ENCODE results near the gene FBXW8. TPM values are rescaled to one million over a fixed set of nuclear protein-coding genes. Genes with fewer than 3 reads are reported as not detected.
A peak's percentile ranks its signal among the peaks of the same experiment; 100 is the strongest.

FBXW8 gene
- total RNA-seq, 1 donor from 2014 or later = 40.0 TPM

- peak overlapping the region; percentile 71 for H3K4me3 Mint-ChIP-seq
- H3K27me3 Mint-ChIP-seq (ENCODE audit: low read depth) = peaks cover 83% of the 10 kb centered on the region
- no peak overlapping the region for H3K27ac Mint-ChIP-seq
- no peaks in the 10 kb centered on the region for H3K36me3 Mint-ChIP-seq
- no peak for TF ChIP-seq CTCF (IDR thresholded peaks at IDR 0.05; ENCODE audit: unreplicated experiment)
- H3K9me3 Mint-ChIP-seq = no peaks in the 10 kb centered on the region
- DNase-seq (ENCODE audit: low spot score in 2 of 2, unreplicated experiment in 2 of 2) = no peak
- peaks cover 29% of the 10 kb centered on the region for H3K4me1 Mint-ChIP-seq
Observed at GRCh38 chr12:116882742-116883141, 28.0 kb upstream of the FBXW8 start.

- no peaks in the 10 kb centered on the region for H3K36me3 Mint-ChIP-seq
- no peak overlapping the region for H3K27ac Mint-ChIP-seq
- TF ChIP-seq CTCF (IDR thresholded peaks at IDR 0.05; ENCODE audit: unreplicated experiment) = no peak
- DNase-seq (ENCODE audit: low spot score in 2 of 2, unreplicated experiment in 2 of 2) = no peak
- H3K27me3 Mint-ChIP-seq (ENCODE audit: low read depth) = peaks cover 77% of the 10 kb centered on the region
- H3K9me3 Mint-ChIP-seq = no peaks in the 10 kb centered on the region
- H3K4me3 Mint-ChIP-seq = no peak overlapping the region
- peaks cover 16% of the 10 kb centered on the region for H3K4me1 Mint-ChIP-seq
Observed at GRCh38 chr12:116884871-116885270, 25.9 kb upstream of the FBXW8 start.

GRCh38 chr12:116885491-116885890, 25.3 kb upstream of the FBXW8 start:
- Mint-ChIP-seq H3K36me3 (no peaks in the 10 kb centered on the region), H3K27me3 (ENCODE audit: low read depth) (peaks cover 71% of the 10 kb centered on the region), H3K9me3 (peaks cover 3% of the 10 kb centered on the region), H3K4me1 (peaks cover 9% of the 10 kb centered on the region), H3K4me3 (no peak overlapping the region), H3K27ac (no peak overlapping the region)
- no peak for DNase-seq (ENCODE audit: low spot score in 2 of 2, unreplicated experiment in 2 of 2)
- no peak for TF ChIP-seq CTCF (IDR thresholded peaks at IDR 0.05; ENCODE audit: unreplicated experiment)

GRCh38 chr12:116887244-116887643, 23.5 kb upstream of the FBXW8 start:
- H3K36me3 Mint-ChIP-seq = no peaks in the 10 kb centered on the region
- DNase-seq (ENCODE audit: low spot score in 2 of 2, unreplicated experiment in 2 of 2) = no peak
- H3K27me3 Mint-ChIP-seq (ENCODE audit: low read depth) = peaks cover 67% of the 10 kb centered on the region
- H3K4me3 Mint-ChIP-seq = no peak overlapping the region
- no peak for TF ChIP-seq CTCF (IDR thresholded peaks at IDR 0.05; ENCODE audit: unreplicated experiment)
- peaks cover 2% of the 10 kb centered on the region for H3K4me1 Mint-ChIP-seq
- peaks cover 7% of the 10 kb centered on the region for H3K9me3 Mint-ChIP-seq
- no peak overlapping the region for H3K27ac Mint-ChIP-seq

GRCh38 chr12:116887897-116888296, 22.9 kb upstream of the FBXW8 start:
- peaks cover 63% of the 10 kb centered on the region for H3K27me3 Mint-ChIP-seq (ENCODE audit: low read depth)
- peaks cover 7% of the 10 kb centered on the region for H3K9me3 Mint-ChIP-seq
- no peak overlapping the region for H3K4me3 Mint-ChIP-seq
- no peak overlapping the region for H3K27ac Mint-ChIP-seq
- no peak for TF ChIP-seq CTCF (IDR thresholded peaks at IDR 0.05; ENCODE audit: unreplicated experiment)
- no peaks in the 10 kb centered on the region for H3K4me1 Mint-ChIP-seq
- no peaks in the 10 kb centered on the region for H3K36me3 Mint-ChIP-seq
- DNase-seq (ENCODE audit: low spot score in 2 of 2, unreplicated experiment in 2 of 2) = no peak

GRCh38 chr12:116890330-116890729, 20.4 kb upstream of the FBXW8 start:
- no peak for DNase-seq (ENCODE audit: low spot score in 2 of 2, unreplicated experiment in 2 of 2)
- no peaks in the 10 kb centered on the region for H3K36me3 Mint-ChIP-seq
- no peak for TF ChIP-seq CTCF (IDR thresholded peaks at IDR 0.05; ENCODE audit: unreplicated experiment)
- no peaks in the 10 kb centered on the region for H3K4me1 Mint-ChIP-seq
- H3K4me3 Mint-ChIP-seq = no peak overlapping the region
- H3K27ac Mint-ChIP-seq = no peak overlapping the region
- H3K9me3 Mint-ChIP-seq = peaks cover 7% of the 10 kb centered on the region
- H3K27me3 Mint-ChIP-seq (ENCODE audit: low read depth) = peaks cover 48% of the 10 kb centered on the region
